Muscle layer of duodenum (tissue), 2 donors: ENCODE measurements around the gene HOXD4.
A peak's percentile ranks its signal among the peaks of the same experiment; 100 is the strongest.

Experiments
- H3K27ac ChIP-seq: one replicate; pipeline ENCODE4 v1.7.0; 2013; ENCODE audit warnings: mild to moderate bottlenecking, low read length
- H3K27me3 ChIP-seq: one replicate; pipeline ENCODE4 v1.7.0; 2013; ENCODE audit warnings: low read depth, mild to moderate bottlenecking, control low read depth, low read length
- H3K36me3 ChIP-seq, 2 donors: one replicate each; pipeline ENCODE4 v1.7.0; 2013; ENCODE audit warnings: low read length in 2 of 2, control low read depth in 1 of 2, mild to moderate bottlenecking in 1 of 2; ENCODE audit not compliant: insufficient read depth in 2 of 2, control insufficient read depth in 1 of 2
- H3K4me1 ChIP-seq, 2 donors: one replicate each; pipeline ENCODE4 v1.7.0; 2013; ENCODE audit warnings: low read length in 2 of 2, mild to moderate bottlenecking in 2 of 2, control low read depth in 1 of 2, moderate library complexity in 1 of 2; ENCODE audit not compliant: insufficient read depth in 2 of 2, control insufficient read depth in 1 of 2
- H3K4me3 ChIP-seq, 2 donors: one replicate each; pipeline ENCODE4 v1.7.0; 2013; ENCODE audit warnings: low read length in 2 of 2, low read depth in 1 of 2, mild to moderate bottlenecking in 1 of 2
- H3K9me3 ChIP-seq, 2 donors: one replicate each; pipeline ENCODE4 v1.7.0; 2013; ENCODE audit warnings: low read length in 2 of 2, control low read depth in 1 of 2, mild to moderate bottlenecking in 1 of 2; ENCODE audit not compliant: control insufficient read depth in 1 of 2
- donor health status: healthy.

The HOXD4 gene

DNA sequence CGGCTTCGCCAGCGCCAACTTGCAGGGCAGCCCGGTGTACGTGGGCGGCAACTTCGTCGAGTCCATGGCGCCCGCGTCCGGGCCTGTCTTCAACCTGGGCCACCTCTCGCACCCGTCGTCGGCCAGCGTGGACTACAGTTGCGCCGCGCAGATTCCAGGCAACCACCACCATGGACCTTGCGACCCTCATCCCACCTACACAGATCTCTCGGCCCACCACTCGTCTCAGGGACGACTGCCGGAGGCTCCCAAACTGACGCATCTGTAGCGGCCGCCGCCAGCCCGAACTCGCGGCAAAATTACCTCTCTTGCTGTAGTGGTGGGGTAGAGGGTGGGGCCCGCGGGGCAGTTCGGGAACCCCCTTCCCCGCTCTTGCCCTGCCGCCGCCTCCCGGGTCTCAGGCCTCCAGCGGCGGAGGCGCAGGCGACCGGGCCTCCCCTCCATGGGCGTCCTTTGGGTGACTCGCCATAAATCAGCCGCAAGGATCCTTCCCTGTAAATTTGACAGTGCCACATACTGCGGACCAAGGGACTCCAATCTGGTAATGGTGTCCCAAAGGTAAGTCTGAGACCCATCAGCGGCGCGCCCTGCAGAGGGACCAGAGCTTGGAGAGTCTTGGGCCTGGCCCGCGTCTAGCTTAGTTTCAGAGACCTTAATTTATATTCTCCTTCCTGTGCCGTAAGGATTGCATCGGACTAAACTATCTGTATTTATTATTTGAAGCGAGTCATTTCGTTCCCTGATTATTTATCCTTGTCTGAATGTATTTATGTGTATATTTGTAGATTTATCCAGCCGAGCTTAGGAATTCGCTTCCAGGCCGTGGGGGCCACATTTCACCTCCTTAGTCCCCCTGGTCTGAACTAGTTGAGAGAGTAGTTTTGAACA lies 20.9 kb downstream of the HOXD4 start:
- Histone ChIP-seq H3K27ac (no peak overlapping the region), H3K4me3 (peak overlapping the region in 1 of 2 donors; percentile 6), H3K36me3 (no peaks in the 10 kb centered on the region), H3K27me3 (peaks cover 42% of the 10 kb centered on the region), H3K9me3 (no peaks in the 10 kb centered on the region), H3K4me1 (peaks cover 0 to 12% of the 10 kb centered on the region in 2 donors)

DNA sequence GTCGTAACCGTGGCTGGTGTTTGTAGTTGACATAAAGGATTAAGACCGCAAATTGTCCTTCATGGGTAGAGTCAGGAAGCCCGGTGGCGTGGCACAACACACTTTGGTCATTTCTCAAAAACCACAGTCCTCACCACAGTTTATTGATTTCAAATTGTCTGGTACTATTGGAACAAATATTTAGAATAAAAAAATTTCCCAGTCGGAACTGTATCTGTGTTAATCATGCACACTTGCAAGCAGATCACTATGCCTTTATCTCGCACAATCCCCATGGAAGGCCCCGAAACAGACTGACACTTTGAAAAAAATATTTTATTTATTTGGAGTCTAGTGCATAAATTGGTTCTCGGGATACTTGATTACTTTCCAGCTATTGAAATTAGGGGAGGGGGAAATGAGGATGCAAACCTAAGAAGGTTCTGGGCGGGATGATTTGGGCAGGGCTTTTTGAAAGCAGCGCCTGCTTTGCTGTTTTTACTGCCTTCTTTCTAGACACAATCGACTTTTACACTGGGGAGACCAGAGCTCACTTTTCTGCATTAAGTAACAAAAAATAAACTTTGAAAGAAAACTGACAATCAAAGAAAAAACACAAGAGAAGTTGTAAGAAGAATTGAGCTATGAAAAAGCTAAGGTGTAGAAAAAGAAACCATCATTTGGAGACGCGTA lies 21.7 kb downstream of the HOXD4 start:
- peaks cover 50% of the 10 kb centered on the region for H3K27me3 ChIP-seq
- H3K4me3 ChIP-seq, result no peak overlapping the region
- H3K4me1 ChIP-seq, result peaks cover 0 to 16% of the 10 kb centered on the region in 2 donors
- H3K9me3 ChIP-seq, result no peaks in the 10 kb centered on the region
- no peak overlapping the region for H3K27ac ChIP-seq
- no peaks in the 10 kb centered on the region for H3K36me3 ChIP-seq

DNA sequence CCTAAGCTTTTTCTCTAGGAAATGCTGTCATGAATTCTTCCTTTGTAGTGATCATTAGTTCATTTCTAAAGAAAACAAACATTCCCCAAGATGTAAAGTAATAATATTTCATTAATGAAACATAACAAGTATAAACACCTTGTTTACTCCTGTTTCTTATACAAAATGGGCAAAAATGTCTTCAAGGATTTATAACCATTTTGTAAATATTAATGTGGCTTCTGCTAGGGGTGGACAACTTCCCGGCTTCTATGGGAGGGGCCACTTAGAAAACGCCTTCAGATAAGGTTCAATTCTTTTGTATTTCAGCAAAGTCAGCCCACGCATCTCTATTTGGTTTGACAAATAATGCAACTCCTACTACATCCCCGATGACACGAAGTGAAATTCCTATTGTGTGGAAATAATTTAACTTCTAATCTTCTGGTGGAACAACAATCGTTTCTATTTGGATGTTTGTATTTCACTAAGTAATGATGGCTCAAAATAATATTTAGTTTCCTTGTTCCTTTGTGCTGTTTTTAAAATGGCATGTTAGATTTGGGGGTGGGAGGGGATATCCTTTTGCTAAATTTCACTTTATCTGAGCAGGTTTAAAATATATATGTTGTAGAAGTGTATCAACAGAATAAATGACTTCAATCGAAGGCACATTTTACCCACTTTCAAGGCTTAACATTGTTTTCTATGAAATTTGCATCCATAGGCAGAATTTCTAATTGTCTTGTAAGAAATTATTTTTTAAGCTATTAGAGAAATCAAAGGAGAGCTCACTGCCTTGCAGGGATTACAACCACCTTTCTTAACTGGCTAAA lies 22.4 kb downstream of the HOXD4 start:
- Histone ChIP-seq H3K4me3 (no peak overlapping the region), H3K4me1 (peaks cover 0 to 23% of the 10 kb centered on the region in 2 donors), H3K9me3 (no peaks in the 10 kb centered on the region), H3K27ac (no peak overlapping the region), H3K36me3 (no peaks in the 10 kb centered on the region), H3K27me3 (peaks cover 58% of the 10 kb centered on the region)

DNA sequence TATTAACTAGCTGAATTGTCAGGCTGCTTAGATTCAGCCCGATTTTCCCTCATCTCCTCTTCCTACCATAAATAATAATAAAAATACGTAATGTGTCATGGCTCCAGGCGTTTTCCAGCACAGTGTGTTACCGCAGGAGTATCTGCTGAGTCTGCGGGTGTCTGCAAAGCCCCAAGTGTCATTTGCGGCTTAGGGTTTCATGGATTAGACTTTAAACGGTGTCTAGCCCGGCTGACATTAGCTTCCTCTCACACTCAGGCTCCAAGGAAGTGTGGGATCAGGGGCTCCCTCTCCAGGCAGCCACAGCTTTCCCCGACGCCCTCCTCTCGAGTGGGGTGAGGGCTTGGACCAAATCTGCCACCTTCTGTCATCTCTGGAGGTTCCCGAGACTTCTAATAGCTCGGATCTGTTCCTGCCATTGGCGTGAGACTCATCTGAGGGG lies 23.1 kb downstream of the HOXD4 start:
- Histone ChIP-seq H3K4me3 (no peak overlapping the region), H3K27me3 (peaks cover 64% of the 10 kb centered on the region), H3K4me1 (peaks cover 0 to 24% of the 10 kb centered on the region in 2 donors), H3K27ac (no peak overlapping the region), H3K36me3 (no peaks in the 10 kb centered on the region), H3K9me3 (no peaks in the 10 kb centered on the region)

DNA sequence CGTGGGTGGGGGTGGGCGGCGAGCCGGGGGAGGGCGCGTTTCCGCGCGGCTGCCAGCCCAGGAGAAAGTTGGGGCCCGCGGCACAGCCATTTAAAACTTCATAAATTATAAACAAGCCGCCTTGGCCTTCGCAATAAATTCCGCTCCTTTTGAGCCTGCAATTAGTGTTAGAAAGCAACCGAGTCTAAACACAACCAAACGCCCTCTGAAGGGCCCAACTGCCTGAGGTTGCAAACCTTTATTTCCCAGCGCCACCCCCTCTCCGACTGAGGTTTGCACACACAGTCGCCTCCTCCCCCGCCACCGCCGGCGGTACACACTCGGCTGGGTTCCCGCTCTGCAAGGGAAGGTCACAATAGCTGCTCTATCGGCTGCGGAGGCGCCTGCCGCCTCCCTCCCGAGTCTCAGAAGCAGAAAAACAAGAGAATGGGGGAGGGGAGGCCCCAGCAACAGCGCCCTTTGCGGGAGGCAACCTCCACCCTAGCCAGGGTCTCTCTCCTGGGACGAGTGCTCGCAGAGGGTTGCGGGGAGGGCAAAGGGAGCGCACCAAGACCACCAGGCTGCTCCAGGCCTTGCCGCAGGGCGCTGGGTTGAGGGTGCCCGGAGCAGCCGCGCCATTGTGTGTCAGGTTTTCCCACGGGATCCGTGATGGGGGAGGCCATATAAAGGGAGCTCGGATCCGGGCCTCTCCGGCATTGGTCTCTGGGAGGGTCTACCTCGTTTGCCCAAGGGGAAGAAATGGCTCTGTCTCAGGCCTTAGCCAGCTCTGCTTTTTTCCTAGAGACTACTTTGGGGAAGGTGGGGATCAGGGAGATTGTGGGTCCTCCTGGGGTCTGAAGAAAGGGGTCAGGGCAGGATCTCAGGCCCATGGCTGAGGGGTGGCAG lies 23.7 kb downstream of the HOXD4 start:
- Histone ChIP-seq H3K4me3 (peak overlapping the region in 1 of 2 donors; percentile 10), H3K27ac (no peak overlapping the region), H3K9me3 (no peaks in the 10 kb centered on the region), H3K4me1 (peaks cover 0 to 24% of the 10 kb centered on the region in 2 donors), H3K27me3 (peaks cover 68% of the 10 kb centered on the region), H3K36me3 (no peaks in the 10 kb centered on the region)

DNA sequence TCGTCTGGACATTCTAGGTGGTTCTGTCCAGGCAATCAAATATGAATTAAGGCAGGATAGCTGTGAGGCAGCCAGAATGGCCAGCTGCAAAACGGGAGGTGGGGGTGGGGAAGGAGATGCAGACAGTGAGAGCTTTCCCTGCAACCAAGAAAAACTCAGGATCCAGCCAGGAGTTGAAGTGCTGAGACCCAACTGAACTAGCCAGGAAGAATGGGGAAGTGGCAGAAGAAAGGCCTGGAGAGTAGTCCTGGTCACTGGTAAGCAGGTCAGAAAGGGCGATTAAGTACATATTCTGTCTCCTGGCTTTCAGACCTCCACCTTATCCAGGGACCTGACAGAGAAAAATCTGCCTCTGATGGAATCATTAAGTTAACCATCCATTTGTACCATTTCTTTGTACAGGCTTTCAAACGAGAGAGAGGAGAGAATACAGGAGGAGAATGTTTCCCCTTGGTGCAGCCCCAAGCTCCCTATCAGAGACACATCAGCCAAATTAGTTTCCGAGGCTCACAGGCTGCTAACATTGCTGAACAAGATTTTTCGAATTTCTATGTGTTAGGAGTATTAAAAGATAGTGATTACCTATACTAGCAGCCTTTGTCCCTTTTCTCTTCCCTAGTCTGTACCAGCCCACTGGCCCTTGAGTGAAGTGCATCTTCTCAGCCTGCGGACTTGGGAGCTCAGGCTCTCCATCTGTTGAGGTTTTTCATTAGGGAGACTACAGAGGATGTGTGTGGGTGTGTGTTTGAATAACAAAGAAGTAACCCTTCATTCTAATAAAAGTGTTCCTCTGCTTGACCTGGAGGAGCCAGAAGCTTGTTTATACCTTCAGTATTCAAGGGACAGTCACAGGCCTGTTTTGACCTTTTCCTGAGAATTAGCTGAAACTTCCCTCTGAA lies 24.6 kb downstream of the HOXD4 start:
- Histone ChIP-seq H3K9me3 (no peaks in the 10 kb centered on the region), H3K4me1 (peaks cover 0 to 24% of the 10 kb centered on the region in 2 donors), H3K36me3 (no peaks in the 10 kb centered on the region), H3K4me3 (no peak overlapping the region), H3K27me3 (peaks cover 69% of the 10 kb centered on the region), H3K27ac (no peak overlapping the region)

DNA sequence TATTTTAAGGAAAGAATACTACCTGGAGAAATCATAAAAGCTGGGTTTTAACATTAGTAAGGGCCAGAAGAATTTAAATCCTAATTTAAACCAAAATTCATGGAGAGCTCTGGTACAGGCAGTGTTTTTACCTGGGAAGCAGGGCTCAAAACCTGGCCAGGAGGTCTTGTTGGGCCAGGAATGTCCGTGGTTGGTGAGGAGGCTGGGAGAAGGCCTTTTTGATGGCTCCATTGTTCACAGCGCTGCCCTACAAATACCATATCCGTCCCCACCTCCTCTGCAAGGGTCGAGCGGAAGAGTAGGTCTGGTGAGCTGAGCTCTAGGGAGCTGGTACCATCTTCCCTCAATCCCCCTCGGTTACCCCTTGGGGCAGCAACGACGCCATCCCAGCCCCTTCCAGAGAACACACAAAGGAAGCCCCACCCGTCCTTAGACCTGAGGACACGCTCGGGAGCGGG lies 26.3 kb downstream of the HOXD4 start:
- Histone ChIP-seq H3K27ac (no peak overlapping the region), H3K4me3 (peak overlapping the region; percentile 46), H3K4me1 (peaks cover 0 to 12% of the 10 kb centered on the region in 2 donors), H3K9me3 (no peaks in the 10 kb centered on the region), H3K36me3 (no peaks in the 10 kb centered on the region), H3K27me3 (peaks cover 64% of the 10 kb centered on the region)

DNA sequence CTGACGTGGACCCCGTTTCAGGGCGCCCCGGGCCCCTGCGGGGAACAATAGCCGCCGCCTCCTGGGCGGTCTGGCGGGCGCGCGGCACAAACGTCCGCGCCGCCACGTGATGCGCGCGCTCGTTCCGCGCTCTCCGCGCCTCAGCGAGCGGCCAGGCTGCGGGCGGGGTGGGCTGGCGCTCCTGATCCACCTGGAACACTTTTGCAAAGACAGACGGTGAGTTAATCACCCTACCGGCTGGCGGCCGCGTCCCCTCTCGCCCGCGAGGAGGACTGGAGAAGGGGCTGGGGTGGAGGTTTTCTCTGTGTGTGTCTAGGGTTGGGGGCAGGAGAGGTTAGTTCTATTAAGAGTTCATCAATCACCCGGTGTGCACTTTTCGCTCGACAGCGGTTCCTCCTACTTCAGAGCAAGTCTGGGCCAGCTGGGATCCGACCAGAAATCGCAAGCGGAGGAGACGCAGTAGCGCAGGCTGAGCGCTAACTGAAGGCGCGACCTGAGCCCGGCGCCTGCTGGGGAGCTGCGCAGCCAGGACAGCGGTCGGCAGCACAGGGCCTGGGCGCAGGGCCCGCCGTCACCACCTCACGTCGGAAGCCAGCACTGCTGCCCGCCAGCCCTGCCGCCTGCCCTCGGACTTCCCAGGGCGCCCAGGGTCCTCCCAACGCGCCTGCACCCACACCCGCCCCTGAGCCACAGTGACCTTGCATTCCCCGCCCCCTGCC lies 26.8 kb downstream of the HOXD4 start:
- no peaks in the 10 kb centered on the region for H3K36me3 ChIP-seq
- H3K27me3 ChIP-seq, result peaks cover 58% of the 10 kb centered on the region
- H3K9me3 ChIP-seq, result no peaks in the 10 kb centered on the region
- peak overlapping the region; percentile 46 for H3K4me3 ChIP-seq
- no peak overlapping the region for H3K27ac ChIP-seq
- peaks cover 0 to 12% of the 10 kb centered on the region in 2 donors for H3K4me1 ChIP-seq

DNA sequence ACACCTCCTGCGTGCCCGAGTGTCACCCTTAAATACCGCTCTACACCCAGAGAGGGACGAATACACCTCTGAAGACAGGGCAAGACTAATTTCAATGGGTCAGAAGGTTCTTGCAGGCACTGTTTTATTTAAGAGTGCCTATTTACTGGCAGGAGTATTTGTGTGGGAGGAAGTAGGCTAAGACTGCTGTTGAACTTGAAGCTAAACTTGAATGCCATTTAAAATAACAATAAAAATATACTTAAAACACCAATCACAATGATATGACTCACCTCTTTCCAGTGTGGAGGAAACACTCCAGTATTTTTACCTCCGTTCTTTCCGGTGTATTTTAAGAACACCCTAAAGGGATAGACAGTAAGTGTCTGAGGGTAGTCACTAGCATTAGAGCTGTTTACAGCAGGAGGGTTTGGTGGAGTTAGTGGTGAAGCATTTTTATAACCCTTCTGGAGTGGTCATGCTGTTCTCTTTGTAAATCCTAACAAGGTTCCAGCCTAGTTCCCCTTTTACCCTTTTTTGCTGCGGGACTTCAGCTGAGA lies 27.5 kb downstream of the HOXD4 start:
- Histone ChIP-seq H3K9me3 (no peaks in the 10 kb centered on the region), H3K27me3 (peaks cover 52% of the 10 kb centered on the region), H3K4me3 (peak overlapping the region in 1 of 2 donors; percentile 46), H3K27ac (no peak overlapping the region), H3K4me1 (peaks cover 0 to 12% of the 10 kb centered on the region in 2 donors), H3K36me3 (no peaks in the 10 kb centered on the region)
